ENCODE measurements around the gene UBE2F.

GRCh38 chr2:237980751-237981150, 13.9 kb downstream of the UBE2F start:
- TF ChIP-seq CTCF (IDR thresholded peaks at IDR 0.05) (no peak), POLR2A (IDR thresholded peaks at IDR 0.05) (no peak)
